ENCODE data around the gene EXOC4.

Gene EXOC4

DNA sequence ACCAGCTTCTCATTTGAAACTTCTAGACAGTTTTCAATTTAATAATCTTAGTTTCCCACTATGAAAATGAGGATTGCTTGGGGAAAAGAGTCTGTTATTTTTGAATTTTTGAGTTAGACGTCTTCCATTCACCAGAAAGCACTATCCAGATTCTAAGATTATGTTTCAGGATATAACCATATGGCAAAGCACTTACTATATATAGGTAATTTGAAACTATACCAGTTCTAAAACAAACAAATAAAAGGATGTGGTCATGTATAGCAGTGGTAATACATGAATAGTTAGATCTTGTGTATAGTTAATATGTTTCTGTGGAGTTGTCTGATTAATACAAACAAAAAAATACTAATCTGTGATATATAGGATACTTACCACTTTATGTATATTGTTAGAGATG is 320.0 kb downstream of the EXOC4 start:
- H3K27ac ChIP-seq = no peak overlapping the region; the same call in 1 of the 2 replicates
- TF ChIP-seq ZFX (IDR thresholded peaks at IDR 0.05) = no peak
- TF ChIP-seq, protein P1, sequence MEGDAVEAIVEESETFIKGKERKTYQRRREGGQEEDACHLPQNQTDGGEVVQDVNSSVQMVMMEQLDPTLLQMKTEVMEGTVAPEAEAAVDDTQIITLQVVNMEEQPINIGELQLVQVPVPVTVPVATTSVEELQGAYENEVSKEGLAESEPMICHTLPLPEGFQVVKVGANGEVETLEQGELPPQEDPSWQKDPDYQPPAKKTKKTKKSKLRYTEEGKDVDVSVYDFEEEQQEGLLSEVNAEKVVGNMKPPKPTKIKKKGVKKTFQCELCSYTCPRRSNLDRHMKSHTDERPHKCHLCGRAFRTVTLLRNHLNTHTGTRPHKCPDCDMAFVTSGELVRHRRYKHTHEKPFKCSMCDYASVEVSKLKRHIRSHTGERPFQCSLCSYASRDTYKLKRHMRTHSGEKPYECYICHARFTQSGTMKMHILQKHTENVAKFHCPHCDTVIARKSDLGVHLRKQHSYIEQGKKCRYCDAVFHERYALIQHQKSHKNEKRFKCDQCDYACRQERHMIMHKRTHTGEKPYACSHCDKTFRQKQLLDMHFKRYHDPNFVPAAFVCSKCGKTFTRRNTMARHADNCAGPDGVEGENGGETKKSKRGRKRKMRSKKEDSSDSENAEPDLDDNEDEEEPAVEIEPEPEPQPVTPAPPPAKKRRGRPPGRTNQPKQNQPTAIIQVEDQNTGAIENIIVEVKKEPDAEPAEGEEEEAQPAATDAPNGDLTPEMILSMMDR (conservative IDR thresholded peaks at IDR 0.05) = no peak

DNA sequence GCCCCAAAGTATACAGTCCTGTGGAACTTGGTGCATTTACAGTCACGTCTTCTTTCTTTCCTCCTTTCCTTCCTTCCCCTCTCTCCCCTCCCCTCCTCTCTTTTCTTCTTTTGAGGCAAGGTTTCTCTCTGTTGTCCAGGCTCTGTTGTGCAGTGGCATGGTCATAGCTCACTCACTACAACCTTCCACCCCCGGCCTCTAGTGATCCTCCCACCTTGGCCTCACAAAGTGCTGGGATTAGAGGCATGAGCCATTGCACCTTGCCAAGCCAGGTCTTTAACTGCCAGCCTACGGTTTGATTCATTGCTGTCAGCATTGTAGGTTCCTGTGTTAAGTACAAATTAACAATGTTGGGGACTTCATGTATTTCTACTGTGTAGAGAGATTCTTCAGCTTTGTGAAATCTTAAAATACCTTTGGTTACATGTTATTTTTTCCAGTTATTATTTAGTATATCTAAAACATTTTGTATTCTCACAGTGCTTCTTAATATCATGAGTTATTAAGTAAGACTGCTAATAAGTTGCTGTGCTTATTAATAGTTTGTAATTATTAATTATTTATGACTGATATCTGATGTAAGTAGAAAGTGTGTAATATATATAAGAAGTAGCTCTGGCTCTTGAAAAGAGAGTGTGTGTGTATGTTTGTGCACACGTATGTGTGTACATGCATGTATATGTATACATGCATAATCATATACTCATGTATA is 320.8 kb downstream of the EXOC4 start:
- H3K27ac ChIP-seq = peak overlapping the region; percentile 68
- no peak for TF ChIP-seq ZFX (IDR thresholded peaks at IDR 0.05)
- TF ChIP-seq, protein P1 (conservative IDR thresholded peaks at IDR 0.05) = no peak

DNA sequence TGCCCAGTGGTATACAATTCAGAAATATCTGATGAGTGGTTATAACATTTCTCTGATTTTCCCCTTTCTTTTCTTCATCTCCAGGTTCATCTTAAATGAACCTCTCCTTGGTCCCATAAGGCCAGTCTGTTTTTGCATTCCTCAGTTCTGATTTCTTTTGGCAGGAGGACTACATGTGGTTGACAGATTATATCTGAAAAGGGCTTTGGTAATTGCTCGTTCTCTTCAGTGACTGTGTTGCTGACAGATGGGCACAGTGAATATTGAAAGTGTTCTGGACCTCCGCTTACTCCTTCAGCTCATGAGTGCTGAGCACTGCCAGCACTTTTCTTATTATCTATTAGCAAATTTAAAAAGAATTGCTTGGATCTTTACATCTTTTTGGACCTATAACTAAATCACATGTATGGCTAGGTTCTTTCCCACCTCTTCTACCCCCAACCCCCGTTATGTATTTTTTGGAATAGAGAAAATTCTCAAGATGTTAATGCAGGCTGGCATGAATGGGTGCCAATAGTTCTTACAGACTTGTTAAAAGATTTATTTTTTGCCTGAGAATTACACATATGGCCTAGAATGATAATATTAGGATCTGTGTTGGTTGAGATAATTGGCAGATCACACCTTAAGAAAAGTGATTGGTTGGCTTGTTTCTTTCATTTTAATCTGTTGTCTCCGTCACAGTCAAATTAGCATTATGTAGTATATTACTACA is 323.0 kb downstream of the EXOC4 start:
- no peak for TF ChIP-seq ZFX (IDR thresholded peaks at IDR 0.05)
- TF ChIP-seq, protein P1 (conservative IDR thresholded peaks at IDR 0.05) = no peak
- no peak overlapping the region for H3K27ac ChIP-seq

DNA sequence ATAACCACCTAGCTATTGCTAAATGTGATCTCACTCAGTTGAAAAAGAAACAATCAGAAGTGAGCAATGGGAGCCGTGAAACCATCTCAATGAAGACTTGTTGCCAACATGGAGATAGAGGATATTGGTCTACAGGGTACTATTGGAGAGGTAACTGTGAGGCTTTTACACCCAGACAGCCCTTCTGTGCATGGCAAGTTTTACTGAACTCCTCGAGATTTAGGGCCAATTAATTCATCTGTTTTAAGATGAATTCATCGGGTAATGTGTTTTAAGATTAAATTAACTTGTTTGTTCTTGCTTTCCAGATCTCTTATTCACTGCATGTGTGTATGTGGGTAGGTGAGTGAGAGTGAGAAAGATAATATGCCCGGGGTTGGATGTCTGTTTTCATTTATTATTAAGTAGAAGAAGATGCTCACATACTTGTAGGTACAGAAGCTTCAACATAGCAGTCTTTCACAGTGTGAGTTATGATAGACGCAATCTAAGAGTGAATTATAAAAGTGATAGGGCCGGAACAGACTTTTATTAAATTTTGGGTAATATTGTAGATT is 323.8 kb downstream of the EXOC4 start:
- no peak for TF ChIP-seq ZFX (IDR thresholded peaks at IDR 0.05)
- TF ChIP-seq, protein P1 (conservative IDR thresholded peaks at IDR 0.05) = no peak
- H3K27ac ChIP-seq = no peak overlapping the region

DNA sequence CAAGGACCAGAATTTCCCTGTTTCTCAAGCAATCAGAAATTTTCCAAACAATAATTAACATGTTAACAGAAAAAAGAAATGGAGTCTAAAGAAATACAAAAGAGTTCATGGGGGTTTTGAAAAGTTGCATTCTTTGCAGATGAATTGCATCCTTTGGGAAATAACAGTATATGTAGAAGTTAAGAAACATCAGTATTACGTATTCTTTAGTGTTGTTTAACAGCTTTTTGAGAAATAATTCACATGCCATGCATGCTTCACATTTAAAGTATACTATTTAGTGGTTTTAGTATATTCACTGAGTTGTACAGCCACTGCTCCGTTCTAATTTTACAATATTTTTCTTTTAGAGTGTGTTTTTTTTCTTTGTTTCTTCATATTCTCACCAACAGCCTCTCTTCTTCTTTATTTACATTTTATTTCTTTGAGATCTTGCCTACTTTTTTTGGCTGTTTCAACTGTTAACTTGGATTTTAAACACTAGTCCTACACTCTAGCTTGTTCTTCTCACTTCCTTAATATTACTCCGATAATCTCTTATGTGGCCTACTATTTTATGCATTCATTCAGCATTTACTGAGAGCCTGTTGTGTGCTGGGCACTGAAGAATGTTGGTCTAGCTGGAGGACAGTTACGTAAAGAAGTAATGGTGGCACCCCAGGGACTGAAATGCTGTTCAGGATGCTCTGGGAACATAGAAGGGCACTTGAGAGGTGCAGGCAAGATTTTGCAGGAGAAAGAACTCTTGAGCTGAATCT is 330.1 kb downstream of the EXOC4 start:
- TF ChIP-seq, protein P1 (conservative IDR thresholded peaks at IDR 0.05) = no peak
- no peak for TF ChIP-seq ZFX (IDR thresholded peaks at IDR 0.05)
- H3K27ac ChIP-seq = no peak overlapping the region

DNA sequence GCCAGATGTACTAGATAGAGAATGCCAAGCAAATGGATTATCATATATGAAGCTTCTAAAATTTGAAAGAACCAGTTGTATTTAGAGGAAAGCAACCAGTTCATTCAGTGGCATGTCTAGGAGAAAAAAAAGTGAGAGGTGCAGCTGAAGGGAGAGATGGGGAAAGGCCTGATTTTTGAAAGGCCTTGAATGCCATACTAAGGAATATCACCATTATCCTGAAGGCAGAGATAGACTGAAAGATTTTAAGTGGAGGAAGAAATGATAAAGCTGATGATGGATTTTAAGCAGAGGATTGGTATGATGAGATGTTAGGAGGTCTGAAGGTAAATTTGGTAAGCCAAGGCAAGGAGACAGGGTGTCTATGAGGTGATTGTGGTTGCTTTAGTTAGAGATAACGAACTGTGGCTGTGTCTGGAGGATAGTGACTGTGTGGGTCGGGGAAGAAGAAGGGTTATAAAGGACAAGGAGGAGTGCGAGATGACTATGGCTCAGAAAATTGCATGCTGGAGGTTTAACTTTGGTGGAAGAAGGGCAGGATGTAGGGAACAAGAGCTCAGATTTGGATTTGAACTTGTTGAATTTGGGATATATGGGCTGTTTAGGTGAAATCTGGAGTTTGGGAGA is 330.8 kb downstream of the EXOC4 start:
- no peak overlapping the region for H3K27ac ChIP-seq
- no peak for TF ChIP-seq ZFX (IDR thresholded peaks at IDR 0.05)
- TF ChIP-seq, protein P1 (conservative IDR thresholded peaks at IDR 0.05) = no peak
